Testis (tissue), 2 donors: Measurements from ENCODE around the gene PCYOX1L.

ENCODE experiments used
- POLR2A ChIP-seq: fragments of 450-650 bp; IDR thresholded peaks from one replicate; pipeline ENCODE4 v1.6.1; 2017; ENCODE audit warnings: antibody characterized with exemption, mild to moderate bottlenecking, moderate library complexity
- TF ChIP-seq, protein P1 (sequence below), 3 experiments: fragments of 450-650 bp in 2 of 3; fragments of 200-600 bp in 1 of 3; sonication (generic) in 1 of 3; IDR thresholded peaks; one replicate each; pipeline ENCODE4 v1.5.1; 2016 to 2019; ENCODE audit warnings: antibody characterized with exemption in 3 of 3, mild to moderate bottlenecking in 2 of 3, moderate library complexity in 1 of 3

DNA sequence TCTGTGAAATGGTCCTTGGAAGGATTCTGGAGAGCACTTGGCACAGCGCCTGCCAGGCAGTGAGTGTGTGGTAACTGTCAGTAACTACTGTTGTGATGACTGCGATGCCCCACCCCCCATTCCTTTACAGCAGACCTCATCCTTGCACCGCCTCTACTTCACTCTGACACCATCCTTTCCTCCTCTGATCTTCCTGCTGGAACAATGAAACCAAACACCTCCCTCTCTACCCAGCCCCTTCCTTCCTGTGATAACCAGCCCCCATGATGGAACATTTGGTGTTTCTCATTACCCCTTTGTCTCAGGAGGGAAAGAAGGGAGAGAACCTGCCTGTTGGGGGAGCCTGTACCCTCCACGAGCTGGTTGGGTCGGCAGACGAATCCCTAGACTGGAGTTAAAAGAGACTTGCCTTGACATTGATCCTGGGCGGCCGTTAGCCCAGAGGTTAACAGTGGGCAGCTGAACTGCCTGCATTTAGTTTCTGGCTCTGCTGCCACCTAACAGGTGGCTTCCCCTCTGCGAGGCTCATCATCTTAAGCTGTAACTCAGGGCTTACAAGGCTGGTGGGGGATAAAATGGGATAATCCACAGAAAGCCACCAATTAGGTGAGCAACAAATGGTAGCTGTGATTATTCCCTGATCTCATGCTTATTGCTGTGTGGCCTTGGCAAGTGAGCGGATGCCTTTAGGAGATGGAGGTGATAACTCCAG lies 46.7 kb upstream of the PCYOX1L start:
- TF ChIP-seq, protein P1, sequence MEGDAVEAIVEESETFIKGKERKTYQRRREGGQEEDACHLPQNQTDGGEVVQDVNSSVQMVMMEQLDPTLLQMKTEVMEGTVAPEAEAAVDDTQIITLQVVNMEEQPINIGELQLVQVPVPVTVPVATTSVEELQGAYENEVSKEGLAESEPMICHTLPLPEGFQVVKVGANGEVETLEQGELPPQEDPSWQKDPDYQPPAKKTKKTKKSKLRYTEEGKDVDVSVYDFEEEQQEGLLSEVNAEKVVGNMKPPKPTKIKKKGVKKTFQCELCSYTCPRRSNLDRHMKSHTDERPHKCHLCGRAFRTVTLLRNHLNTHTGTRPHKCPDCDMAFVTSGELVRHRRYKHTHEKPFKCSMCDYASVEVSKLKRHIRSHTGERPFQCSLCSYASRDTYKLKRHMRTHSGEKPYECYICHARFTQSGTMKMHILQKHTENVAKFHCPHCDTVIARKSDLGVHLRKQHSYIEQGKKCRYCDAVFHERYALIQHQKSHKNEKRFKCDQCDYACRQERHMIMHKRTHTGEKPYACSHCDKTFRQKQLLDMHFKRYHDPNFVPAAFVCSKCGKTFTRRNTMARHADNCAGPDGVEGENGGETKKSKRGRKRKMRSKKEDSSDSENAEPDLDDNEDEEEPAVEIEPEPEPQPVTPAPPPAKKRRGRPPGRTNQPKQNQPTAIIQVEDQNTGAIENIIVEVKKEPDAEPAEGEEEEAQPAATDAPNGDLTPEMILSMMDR (IDR thresholded peaks at IDR 0.05) = no peak
- TF ChIP-seq POLR2A = no peak
